Sigmoid colon (tissue), 4 donors: ENCODE measurements around the gene GREB1.

ENCODE experiments used
- CTCF ChIP-seq, 4 experiments: fragments of 450-650 bp in 3 of 4; fragments of 200-600 bp in 1 of 4; IDR thresholded peaks; one replicate each; pipeline ENCODE4 v1.5.1; 2016 to 2019; ENCODE audit warnings: antibody characterized with exemption in 4 of 4, mild to moderate bottlenecking in 3 of 4, moderate library complexity in 2 of 4
- EP300 ChIP-seq, 4 donors: sonication (generic); formaldehyde crosslinking; IDR thresholded peaks; one replicate each; pipeline ENCODE4 v1.6.1; 2017; ENCODE audit warnings: antibody characterized with exemption in 4 of 4
- POLR2A ChIP-seq, 2 donors: fragments of 450-650 bp; IDR thresholded peaks; one replicate each; pipeline ENCODE4 v1.6.1; 2016; ENCODE audit warnings: antibody characterized with exemption in 2 of 2, mild to moderate bottlenecking in 2 of 2, moderate library complexity in 2 of 2
- POLR2AphosphoS5 ChIP-seq, 4 donors: sonication (generic); formaldehyde crosslinking; IDR thresholded peaks; one replicate each; pipeline ENCODE4 v1.6.1; 2017; ENCODE audit warnings: antibody characterized with exemption in 4 of 4

GRCh38 chr2:11534746-11535484, 1.1 kb downstream of the GREB1 start:
- TF ChIP-seq POLR2A (IDR thresholded peaks at IDR 0.05), result no peak
- TF ChIP-seq CTCF (IDR thresholded peaks at IDR 0.05), result no peak
- no peak for TF ChIP-seq POLR2AphosphoS5 (IDR thresholded peaks at IDR 0.05)
- TF ChIP-seq EP300 (IDR thresholded peaks at IDR 0.05), result no peak
